ENCODE results near the gene RGS14.
"Not testable (repeated sequence)": the region's sequence is repeated elsewhere in the genome, so short reads cannot be mapped to it uniquely, and the experiment has no call there.

The RGS14 gene

DNA sequence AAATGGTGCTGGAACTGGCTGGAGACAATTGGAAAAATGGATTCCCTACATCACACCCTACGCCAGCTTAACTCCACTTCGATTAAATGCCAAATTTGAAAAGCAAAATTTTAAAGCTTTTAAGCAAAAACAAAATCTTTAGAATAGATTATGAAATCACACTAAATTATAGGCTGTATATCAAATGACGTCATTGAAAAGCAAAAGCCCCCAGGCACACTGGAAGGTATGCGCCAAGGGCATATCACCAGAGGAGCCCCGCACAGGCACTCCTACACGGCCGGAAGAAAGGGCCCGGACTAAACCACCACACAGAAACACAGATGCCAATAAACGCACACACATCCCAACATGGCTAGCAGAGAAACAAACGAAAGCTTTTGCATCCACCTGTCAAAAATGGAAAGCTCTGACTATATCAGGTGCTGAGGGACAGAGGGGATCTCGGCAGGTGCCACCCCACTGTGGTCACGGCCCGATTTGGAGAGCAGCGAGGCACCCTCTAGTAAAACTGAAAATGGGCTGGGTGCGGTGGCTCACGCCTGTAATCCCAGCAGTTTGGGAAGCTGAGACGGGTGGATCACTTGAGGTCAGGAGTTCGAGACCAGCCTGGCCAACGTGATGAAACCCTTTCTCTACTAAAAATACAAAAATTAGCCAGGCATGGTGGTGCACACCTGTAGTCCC lies 29.0 kb upstream of the RGS14 start:
- no peak for DNase-seq

DNA sequence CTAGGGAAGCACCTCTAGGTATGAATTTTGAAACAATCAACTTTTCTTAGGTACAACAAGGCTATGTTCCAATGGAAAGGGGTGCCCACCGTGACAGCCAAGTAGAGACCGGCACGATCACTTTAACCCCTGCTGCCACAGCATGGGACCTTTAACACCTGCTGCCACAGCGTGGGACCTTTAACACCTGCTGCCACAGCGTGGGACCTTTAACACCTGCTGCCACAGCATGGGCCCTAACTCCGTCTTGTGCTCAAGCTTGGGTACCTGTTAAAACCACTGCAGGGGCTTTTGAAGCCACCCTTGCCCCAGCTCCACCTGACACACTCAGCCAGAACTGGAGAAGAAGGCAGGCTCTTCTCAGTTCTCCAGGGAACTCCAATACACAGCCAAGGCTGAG lies 27.8 kb upstream of the RGS14 start:
- DNase-seq, result no peak

DNA sequence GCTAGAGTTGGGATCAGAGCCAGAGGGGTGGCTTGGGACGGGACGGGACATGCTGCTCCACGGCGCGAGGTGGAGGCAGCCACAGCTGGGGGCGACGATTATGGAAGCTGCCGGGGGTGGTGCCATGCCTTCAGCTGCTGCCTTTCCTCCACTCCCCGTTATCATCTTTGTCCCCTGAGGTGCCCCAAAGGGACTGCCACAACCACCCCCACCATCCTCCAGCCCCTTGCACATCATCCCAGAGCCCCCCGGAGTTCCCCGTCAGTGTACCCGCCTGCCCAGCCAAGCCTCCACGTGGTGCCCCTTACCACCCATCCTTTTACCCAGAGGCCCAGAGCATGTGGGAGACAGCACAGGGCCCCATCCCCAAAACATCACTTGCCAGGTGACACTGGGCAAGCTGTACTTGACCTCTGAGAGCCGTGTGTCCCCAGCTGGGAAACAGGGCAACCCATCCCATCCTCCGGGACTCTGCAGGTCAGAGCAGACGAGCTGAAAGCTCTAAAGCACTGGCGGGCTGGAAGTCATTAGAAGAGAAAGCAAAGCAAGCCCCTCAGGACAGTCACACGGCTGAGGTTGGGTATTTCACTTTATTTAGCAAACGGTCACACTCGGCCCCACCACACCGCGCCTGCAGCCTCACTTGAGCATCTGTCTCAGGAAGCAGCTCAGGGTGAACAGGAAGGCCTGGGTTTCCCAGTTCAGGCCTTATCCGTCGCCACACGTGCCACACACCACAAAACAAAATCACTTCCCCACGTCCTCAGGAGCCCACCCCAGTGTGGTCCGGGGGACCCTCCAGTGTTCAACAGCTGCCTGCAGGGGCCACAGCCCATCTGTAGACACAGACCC lies 26.5 kb upstream of the RGS14 start:
- no peak for DNase-seq

DNA sequence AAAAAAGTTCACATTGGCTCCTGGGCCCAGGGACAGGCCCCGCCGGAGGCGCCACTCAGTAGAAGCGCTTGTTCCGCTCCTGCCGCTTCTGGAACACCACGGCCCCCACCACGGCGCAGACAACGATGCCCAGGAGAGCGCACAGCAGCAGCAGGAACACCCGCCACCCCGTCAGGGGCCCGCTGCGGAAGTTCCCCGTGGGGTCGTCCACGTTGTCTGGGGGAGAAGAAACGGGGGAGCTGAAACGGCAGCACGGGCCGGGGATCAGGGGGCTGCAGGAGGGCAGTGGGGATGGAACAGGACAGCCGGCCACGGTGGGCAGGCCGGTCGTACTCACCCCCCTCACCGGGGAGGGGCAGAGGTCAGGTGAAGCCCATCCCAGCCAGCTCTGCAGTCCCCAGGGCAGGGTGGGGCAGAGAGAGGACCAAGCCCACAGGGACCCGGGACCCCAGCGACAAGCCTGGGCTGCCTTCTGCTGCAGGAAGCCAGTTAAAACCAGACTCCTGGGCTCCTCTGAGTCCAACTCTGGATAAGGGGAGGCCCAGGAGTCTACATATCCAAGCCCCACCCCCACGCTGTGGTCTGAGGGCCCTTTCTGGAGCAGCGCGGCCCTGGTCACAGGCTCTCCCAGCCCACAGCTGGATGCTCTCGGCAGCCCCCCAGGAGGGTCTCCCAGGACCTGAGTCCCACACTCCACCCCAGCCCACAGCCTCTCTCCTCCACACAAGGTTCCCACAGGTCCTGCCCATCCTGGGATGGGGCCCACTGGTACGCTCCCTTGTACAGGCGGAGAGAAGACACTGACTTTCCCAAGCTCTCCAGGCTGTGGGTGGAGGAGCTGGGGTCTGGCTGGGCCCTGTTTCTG lies 25.5 kb upstream of the RGS14 start:
- DNase-seq, result no peak

DNA sequence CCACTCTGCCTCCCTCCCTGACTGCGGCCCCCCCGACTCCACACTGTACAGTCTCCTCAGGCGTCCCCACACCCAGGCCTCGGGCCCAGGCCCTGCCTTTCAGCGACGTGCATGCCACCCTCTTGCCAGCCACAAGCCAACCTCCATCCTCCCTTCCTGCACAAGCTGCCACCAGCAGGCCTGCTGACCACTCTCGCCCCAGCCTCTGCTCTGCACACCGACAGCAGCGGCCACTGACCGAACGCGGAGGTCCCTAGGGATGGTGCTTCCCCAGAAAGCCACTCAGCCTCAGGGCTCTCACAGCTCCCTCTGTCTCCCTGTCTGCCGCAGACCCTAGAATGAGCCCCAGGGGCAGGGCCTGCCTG lies 24.8 kb upstream of the RGS14 start:
- DNase-seq, result no peak

DNA sequence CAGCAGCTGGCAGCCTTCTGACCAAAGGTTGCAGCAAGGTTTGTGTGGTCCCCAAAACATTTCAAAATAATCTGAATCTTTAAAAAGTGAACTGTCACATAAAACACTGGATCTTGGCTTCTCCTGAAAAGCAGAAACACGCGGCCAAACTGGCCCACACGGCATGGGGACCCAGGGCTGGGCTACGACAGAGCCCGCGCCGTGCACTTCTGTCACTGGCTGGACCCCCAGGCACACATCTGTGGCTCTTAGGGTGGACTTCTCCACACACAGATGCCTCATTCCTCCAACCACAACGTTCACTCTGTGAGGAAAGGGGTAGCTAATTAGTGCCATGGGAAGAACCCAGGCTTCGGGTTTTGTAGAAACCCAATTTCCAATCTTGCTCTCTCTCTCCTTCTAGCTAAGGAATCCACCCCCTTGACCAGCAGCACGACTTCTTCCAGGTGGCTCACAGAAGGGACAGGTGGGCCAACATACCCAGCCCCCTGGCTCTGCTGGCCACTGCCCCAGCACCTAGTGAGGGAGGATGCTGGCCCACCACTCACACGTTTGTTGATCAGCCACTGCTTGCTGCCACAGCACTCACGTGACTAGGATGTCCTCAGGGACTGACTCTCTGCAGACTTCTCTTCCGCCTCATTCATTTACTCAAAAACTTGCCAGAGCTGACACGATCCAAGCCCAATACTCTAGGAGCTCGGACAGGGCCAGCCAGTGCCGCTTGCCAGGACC lies 24.1 kb upstream of the RGS14 start:
- no peak for DNase-seq

DNA sequence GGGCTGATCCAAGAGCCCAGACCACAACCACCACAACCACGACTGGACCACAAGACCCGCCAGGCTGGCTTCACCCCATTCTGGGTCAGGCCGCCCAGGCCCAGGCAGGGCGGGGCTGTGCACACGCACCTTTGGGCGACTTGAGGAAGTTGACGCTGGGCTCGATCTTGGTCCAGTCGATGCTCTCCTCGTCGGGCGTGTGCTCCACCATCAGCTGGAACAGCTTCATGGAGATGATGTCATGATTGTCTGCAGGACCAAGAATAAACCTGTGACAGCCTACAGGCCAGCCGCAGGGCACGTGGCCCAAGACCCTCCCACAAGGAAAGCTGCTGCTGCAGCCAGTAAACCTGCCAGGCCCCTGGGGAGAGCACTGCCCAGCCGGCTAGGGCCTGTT lies 23.6 kb upstream of the RGS14 start:
- no peak for DNase-seq

DNA sequence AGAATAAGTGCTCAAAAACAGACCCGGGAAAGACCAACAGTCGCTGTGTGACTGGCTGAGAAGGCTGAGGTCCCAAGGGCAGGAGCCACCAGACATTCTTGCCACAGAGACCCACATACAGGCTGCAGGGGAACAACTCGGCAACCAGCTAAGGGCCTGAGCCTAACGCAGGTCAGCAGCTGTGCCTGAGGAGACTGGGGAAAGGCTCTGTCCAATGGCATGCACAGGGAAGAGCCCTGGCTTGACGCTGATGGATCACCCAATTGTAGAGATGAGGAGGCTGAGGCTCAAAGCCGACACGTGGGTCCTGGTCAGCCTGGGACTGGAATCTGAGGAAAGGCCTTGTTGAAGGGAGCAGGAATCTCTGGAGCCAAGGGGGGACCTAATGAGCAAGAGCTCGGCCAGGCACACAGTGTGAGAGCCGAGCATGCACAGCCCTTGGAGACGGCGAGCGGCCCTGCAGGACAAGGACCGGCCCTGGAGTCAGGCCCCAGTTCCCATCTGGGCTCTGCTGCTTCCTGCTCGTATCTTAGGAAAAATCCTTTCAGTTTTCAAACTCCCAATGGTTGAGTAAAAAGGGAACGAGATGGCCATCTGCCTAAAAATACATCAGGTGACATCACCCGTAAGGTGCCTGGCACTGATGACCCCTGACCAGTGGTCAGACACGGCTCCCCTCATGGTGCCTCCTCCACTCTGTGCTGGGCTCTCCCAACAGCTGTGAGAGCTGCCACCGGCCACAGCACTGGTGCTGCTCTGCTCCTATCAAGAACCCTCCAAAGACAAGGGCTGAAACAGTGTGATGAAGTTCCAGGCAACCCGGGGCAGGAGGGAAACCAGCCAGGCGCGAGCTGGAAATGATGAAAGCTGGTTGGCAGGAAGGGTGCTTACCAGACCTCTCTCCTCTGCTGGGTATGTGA lies 22.7 kb upstream of the RGS14 start:
- DNase-seq, result no peak

DNA sequence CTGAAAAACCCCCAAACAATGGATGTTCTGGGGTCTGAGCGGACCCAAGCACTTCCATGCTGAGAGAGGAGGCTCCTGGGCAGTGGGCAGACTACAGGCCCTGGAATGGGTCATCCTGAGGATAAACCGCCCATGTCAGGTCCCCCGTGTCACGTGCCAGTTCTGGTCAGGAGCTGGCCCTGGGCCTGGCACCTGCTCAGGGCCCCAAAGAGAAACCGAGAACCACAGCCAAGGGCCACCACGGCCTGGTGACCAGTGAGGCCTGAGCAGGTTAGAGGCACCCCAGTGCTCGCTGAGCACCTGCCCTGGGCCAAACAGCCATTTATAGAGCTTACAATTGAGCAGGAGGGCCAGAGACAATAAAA lies 22.0 kb upstream of the RGS14 start:
- DNase-seq, result no peak

DNA sequence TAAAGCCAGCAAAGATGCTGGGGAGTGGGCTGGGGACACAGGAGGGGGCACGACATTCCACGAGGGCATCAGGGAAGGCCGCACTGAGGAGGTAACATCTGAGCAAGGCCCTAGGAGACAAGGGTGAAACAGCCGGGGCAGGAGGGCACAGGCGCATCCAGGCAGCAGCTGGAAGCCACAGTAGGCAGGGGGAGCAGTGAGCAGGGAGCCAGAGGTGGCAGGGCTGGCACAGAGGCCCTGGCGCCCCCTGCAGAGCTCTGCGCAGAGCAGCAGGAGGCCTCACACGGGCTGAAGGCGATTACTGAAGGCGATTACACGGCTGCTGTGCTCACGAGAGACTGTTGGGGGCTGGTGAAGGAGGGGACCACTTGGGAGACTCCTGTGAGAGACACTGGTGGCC lies 21.6 kb upstream of the RGS14 start:
- peak in 1 of 5 donors; percentile 40 for DNase-seq

DNA sequence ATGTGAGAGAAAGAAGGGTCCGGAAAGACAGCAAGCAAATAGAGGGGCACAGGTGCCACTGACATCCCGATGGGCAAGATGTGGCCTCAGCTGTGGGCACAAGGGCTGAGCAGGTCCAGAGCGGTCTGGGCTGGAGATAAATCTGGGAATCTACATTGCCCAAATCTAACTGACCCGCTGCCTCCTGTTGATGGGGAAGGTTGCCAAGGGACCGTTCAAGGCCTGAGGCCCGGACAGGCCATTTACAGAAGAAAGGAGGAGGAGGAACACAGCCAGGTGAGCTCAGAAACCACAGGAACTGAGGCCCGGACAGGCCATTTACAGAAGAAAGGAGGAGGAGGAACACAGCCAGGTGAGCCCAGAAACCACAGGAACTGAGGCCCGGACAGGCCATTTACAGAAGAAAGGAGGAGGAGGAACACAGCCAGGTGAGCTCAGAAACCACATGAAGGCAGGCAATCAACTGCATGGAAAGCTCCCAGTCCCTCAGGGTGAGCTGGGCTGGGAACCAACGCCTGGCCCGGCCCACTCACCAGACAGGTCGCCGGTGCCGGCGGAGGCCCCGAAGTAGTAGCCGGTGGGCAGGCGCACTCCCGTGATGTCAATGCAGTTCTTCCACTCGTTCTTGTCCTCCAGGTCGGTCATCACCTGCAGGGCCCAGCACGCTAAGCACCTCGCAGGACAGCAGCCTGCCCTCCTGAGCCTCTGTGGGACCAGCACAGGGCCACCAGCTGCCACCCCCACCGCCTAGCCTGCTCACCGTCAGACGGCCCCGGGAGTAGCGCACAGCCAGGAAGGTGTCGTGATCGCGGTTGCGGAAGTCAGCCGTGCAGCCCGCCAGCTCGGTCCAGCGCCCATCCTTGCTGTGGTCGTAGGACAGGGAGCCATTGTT lies 20.9 kb upstream of the RGS14 start:
- no peak for DNase-seq

DNA sequence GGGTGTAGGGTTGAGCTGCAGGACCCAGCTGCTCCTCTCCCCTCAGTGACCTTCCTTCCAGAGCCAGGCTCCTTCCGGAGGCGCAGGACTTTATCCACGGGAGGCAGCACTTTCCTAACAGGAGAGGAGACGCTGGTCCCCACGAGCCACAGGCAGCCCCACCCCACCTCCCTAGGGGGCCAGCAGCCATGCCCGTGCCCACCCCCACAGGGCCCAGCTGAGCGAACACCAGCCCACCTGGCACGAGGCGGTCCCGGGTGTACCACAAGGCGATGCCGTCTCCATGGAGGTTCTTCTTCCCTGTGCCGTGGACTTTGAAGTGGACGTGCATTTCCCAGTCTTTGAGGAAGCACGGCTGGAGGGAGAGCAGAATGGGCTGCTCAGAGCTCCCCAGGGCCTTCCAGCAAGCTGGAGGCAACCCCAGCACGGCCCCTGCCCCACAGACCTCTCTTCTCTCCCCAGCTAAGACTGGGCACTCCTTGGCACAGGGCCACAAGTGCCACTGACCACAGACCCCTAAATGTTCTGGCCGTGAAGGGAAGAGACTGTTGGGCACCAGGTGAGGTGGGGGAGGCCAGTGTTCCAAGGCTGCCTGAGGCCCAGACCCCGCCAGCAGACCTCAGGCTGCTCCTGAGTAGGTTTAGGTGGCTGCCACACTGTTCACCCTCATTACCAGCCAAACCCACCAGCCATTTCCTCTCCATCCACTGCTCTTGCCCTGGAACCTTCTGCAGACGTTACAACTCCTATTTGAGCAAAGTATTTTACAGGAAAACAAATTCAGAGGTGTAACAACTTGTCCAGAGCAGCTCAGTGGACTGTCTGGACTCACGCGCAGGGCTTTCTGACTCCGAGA lies 19.2 kb upstream of the RGS14 start:
- no peak for DNase-seq

DNA sequence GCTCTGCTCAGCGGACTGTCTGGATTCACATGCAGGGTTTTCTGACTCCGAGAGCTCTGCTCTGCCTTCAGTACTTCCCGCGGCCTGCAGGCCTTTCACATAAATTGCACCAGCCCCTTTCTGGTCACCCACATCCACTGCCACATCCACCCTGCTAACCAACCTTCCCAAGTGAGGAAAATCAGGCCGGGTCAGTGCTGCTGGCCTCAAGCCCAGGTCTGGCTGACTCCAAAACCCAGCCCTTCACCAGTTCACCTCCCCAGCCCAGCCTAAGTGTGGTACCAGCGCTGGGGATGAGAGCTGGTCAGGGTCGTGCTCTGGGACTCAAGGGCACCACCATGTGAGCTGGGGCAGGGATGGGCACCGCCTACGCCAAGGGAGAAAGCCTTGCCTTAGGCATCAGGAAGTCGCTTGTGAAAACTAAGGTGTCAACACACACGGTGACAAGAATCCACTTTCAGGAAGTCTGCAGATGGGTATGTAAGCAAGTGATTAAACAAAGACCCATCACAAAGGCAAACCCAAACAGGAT lies 18.6 kb upstream of the RGS14 start:
- DNase-seq, result peak in 1 of 5 donors; percentile 20

DNA sequence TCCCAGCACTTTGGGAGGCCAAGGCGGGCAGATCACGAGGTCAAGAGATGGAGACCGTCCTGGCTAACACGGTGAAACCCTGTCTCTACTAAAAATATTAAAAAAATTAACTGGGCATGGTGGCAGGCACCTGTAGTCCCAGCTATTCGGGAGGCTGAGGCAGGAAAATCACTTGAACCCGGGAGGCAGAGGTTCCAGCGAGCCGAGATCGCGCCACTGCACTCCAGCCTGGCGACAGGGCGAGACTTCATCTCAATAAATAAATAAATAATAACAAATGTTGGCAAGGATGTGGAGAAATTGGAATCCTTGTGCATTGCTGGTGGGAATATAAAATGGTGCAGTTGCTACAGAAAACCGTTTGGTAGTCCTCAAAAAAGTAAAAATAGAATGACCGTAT lies 14.7 kb upstream of the RGS14 start:
- not testable (repeated sequence) for DNase-seq

DNA sequence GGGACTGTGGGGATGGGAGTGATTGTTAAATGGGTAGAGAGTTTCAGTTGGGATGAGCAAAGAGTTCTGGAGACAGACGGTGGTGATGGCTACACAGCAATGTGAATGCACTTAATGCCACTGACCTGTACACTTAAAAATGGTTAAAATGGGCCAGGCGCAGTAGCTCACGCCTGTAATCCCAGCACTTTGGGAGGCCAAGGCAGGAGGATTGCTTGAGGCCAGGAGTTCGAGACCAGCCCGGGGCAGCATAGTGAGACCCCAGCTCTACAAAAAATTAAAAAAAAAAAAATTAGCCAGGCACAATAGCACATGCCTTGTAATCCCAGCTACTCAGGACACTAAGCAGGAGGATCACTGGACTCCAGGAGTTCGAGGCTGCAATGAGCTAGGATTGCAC lies 13.9 kb upstream of the RGS14 start:
- no peak for DNase-seq

DNA sequence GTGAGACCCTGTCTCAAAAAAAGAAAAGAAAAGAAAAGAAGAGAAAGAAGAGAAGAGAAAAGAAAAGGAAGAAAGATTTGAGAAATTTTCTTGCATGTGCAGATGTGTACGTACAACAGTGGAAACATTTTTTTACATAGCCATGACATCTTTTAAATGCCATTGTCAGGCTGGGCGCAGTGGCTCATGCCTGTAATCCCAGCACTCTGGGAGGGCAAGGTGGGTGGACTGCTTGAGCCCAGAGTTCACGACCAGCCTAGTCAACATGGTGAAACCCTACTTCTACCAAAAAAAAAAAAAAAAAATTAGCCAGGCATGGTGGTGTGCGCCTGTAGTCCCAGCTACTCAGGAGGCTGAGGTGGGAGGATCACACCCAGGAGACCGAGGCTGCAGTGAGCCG lies 12.8 kb upstream of the RGS14 start:
- DNase-seq, result no peak

DNA sequence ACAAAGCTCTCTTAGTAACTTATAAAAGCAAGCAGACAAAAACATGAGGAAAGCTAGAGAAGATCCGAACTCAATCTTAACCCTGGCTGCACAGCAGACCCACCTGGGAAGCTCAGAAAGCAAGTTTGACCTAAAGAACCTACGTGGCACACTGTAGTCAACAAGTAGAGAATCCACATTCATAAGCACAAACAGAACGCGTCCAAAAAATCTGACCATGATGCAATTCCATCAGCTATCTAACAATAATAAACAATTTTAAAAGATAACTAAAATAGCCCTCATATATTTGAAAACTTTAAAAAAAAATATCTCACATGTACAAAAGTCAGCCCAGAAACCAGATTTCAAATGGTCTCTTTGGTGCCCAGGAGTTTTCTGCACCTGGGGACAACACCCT lies 10.9 kb upstream of the RGS14 start:
- no peak for DNase-seq

DNA sequence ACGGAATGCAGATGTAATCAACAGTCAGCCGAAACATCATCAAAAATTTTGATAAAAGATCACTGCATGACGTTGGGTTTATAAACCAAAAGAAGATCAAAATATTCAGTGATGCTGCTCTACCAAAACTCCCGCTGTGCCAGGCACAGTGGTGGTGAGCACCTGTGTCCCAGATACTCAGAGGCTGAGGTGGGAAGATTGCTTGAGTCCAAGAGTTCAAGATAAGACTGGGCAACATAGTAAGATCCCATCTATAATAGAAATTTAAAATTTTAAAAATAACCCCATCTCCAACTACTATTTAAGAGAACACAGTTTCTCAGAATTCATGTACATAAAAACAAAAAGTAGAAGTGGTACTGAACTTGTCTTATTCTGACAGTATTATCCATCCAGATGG lies 10.0 kb upstream of the RGS14 start:
- DNase-seq, result no peak

DNA sequence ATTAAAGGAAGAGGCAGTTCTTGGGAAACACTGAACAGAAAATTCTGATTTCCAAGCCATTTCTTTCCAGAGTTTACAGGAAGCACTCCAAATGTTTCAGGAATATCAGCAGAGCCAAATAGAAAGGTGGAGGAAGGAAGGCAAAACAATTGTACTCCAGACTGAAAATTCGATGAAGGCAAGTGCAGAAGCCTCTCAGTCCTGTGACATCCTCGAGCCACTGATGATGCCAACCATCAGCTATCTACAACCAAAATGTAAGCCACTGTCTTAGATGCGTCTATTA lies 8.4 kb upstream of the RGS14 start:
- no peak for DNase-seq

DNA sequence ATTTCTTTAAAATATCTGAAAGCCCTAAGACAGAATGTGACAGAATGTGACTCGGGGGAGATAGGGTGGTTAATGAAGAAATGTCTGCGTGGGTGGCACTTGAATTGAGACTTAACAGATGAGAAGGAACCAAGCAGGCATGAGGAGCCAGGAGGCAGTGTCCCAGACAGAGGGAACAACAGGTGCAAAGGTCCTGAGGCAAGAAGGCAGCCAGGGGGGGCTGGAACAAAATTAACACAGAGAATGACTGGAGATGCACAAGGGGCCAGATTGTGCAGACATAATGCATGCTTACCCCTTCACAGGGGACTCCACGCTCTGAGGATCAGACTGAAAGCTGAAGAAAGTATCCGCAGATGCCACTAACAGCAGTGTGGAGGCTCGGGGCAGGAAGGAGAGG lies 8.0 kb upstream of the RGS14 start:
- DNase-seq, result no peak

Data from T-helper 1 cell (primary cell).